GM04504 (cell line): ENCODE results near the gene RTN4RL1.
"Not testable (repeated sequence)": the region's sequence is repeated elsewhere in the genome, so short reads cannot be mapped to it uniquely, and the experiment has no call there.

Source experiments
- DNase-seq: peaks from one replicate; pipeline ENCODE4 v3.0.0-alpha.2; 2012; ENCODE audit warnings: low read depth

Gene RTN4RL1

GRCh38 chr17:2025622-2026309 is 632 bp upstream of the RTN4RL1 start:
- no peak for DNase-seq

GRCh38 chr17:2024572-2025219 is 438 bp downstream of the RTN4RL1 start:
- DNase-seq = no peak

- DNase-seq = no peak
These were observed 1.2 kb downstream of the RTN4RL1 start for GRCh38 chr17:2023692-2024571.

GRCh38 chr17:2023256-2023655 is 1.9 kb downstream of the RTN4RL1 start:
- DNase-seq = no peak

- DNase-seq = no peak
These were observed 2.4 kb downstream of the RTN4RL1 start for GRCh38 chr17:2022647-2023240.

GRCh38 chr17:2020721-2021120 is 4.4 kb downstream of the RTN4RL1 start:
- DNase-seq = no peak

GRCh38 chr17:2019723-2020122 is 5.4 kb downstream of the RTN4RL1 start:
- no peak for DNase-seq

GRCh38 chr17:2018716-2019510 is 6.2 kb downstream of the RTN4RL1 start:
- no peak for DNase-seq

- no peak for DNase-seq
These were observed 7.7 kb downstream of the RTN4RL1 start for GRCh38 chr17:2017274-2017941.

GRCh38 chr17:2016494-2016893 is 8.6 kb downstream of the RTN4RL1 start:
- no peak for DNase-seq

GRCh38 chr17:2015314-2015713 is 9.8 kb downstream of the RTN4RL1 start:
- DNase-seq = no peak

GRCh38 chr17:2013994-2014317 is 11.2 kb downstream of the RTN4RL1 start:
- DNase-seq = no peak

GRCh38 chr17:2013220-2013993 is 11.7 kb downstream of the RTN4RL1 start:
- not testable (repeated sequence) for DNase-seq

GRCh38 chr17:2012499-2012898 is 12.6 kb downstream of the RTN4RL1 start:
- DNase-seq = no peak

- peak; percentile 75 for DNase-seq
These were observed 13.4 kb downstream of the RTN4RL1 start for GRCh38 chr17:2011411-2012371.

GRCh38 chr17:2009737-2010136 is 15.4 kb downstream of the RTN4RL1 start:
- no peak for DNase-seq

- no peak for DNase-seq
These were observed 16.6 kb downstream of the RTN4RL1 start for GRCh38 chr17:2008332-2009126.

- no peak for DNase-seq
These were observed 20.6 kb downstream of the RTN4RL1 start for GRCh38 chr17:2004435-2004952.
